ENCODE data around the gene CLEC16A.

CLEC16A gene

DNA sequence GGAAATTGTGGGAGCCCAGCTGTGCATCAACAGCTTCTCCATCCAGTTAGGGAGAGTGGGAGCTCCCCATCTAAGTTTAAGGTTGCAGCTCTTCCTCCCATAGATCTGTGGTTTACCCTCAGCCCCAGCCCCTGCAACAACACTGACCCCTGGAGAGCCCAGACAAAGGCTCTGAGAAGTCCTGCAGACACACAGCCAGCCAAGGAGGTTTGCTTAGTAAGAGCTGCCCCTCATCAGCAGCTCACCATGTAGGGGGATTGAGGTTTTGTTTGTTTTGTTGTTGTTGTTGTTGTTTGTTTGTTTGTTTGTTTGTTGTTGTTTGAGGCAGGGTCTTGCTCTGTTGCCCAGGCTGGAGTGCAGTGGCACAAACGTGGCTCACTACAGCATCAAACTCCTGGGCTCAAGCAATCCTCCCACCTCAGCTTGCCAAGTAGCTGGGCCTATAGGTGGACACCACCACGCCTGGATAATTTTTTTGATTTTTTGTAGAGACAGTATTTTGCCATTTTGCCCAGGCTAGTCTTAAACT is 138.6 kb downstream of the CLEC16A start:
- DNase-seq (ENCODE audit: low spot score), result no peak

- DNase-seq (ENCODE audit: low spot score), result no peak
Observed at GRCh38 chr16:11084484-11084875, 140.1 kb downstream of the CLEC16A start.

- no peak for DNase-seq (ENCODE audit: low spot score)
Observed at GRCh38 chr16:11084876-11085485, 140.6 kb downstream of the CLEC16A start.

GRCh38 chr16:11085916-11086315 is 141.6 kb downstream of the CLEC16A start:
- no peak for DNase-seq (ENCODE audit: low spot score)

GRCh38 chr16:11087691-11088073 is 143.3 kb downstream of the CLEC16A start:
- no peak for DNase-seq (ENCODE audit: low spot score)

- peak; percentile 43 for DNase-seq (ENCODE audit: low spot score)
Observed at GRCh38 chr16:11088074-11088730, 143.8 kb downstream of the CLEC16A start.

- no peak for DNase-seq (ENCODE audit: low spot score)
Observed at GRCh38 chr16:11088831-11089230, 144.5 kb downstream of the CLEC16A start.

- no peak for DNase-seq (ENCODE audit: low spot score)
Observed at GRCh38 chr16:11089504-11090124, 145.2 kb downstream of the CLEC16A start.

- no peak for DNase-seq (ENCODE audit: low spot score)
Observed at GRCh38 chr16:11090232-11090631, 145.9 kb downstream of the CLEC16A start.

- no peak for DNase-seq (ENCODE audit: low spot score)
Observed at GRCh38 chr16:11091021-11091785, 146.8 kb downstream of the CLEC16A start.

DNA sequence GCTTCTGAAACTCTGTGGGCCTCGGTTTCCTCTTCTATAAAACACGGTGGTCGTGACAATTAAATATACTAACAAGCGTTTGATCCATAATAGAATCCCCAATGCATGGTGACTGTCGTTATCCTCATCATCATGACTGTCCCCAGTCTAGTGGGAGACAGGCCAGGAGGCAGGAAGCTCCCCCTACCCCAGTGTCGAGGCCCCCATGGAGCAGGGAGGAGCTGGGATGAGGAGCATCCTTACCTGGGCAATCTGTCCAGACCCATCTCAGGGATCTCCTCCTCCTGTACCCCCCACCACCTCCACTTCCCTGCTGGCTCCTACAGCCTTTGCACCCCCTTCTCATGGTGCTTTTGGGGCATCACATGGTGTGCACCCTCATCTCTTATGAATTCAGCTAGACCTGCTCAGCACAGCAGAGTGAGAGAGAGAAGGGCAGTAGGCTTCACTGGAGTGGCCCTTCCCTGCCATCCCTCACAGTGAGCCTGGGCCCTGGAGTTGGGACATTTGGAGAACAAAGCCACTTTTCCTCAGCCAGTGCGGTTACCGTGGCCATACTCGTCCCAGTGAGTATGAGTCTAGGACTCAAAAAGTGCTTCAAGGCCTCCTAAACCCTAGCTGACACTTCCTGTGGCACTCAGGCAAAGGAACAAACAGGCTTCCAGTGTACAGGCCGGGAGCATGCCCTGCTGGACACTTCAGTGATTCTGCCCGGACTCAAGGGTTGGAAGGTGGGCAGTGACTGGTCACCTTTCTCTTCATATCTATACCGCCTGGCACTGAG is 148.6 kb downstream of the CLEC16A start:
- no peak for DNase-seq (ENCODE audit: low spot score)

GRCh38 chr16:11093572-11094074 is 149.3 kb downstream of the CLEC16A start:
- DNase-seq (ENCODE audit: low spot score), result no peak

- peak; percentile 88 for DNase-seq (ENCODE audit: low spot score)
Observed at GRCh38 chr16:11094075-11094856, 149.9 kb downstream of the CLEC16A start.

GRCh38 chr16:11094857-11095565 is 150.6 kb downstream of the CLEC16A start:
- DNase-seq (ENCODE audit: low spot score), result peak; percentile 61

- DNase-seq (ENCODE audit: low spot score), result no peak
Observed at GRCh38 chr16:11095935-11096334, 151.6 kb downstream of the CLEC16A start.

GRCh38 chr16:11097094-11097786 is 152.9 kb downstream of the CLEC16A start:
- DNase-seq (ENCODE audit: low spot score), result no peak

DNA sequence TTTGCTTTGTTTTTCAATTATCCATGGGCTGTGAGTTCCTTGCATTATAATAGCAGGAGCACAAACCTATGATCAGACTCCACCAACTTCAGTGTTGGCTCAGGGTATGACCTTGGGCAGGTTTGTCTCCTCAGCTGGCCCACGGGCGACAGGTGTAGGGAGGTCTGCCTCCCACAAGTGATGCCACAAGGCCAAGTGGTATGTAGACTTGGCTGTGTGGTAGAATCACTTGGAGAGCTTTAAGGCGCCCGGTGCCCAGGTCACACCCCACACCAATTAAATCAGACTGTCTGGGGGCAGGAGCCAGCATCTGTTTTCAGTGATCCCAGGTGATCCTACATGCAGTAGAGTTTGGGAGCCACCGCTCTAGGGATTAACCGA is 153.4 kb downstream of the CLEC16A start:
- DNase-seq (ENCODE audit: low spot score), result no peak

- DNase-seq (ENCODE audit: low spot score), result no peak
Observed at GRCh38 chr16:11098601-11099390, 154.4 kb downstream of the CLEC16A start.

All from activated CD4-positive, alpha-beta T cell treated with anti-CD3 and anti-CD28 coated beads, Interleukin-2, Interleukin-4, amounts not matched to agents 100 ng/mL and 50 ng/mL, durations not matched to agents 16 hours and 8 hours (primary cell).